ENCODE measurements around the gene SPINT3. TPM values are rescaled to one million over a fixed set of nuclear protein-coding genes. Genes with fewer than 3 reads are reported as not detected.

The SPINT3 gene
- not detected for total RNA-seq

- Histone ChIP-seq H3K4me3 (no peak within 1 kb of the TSS), H3K27me3 (peaks cover 0 to 20% (median 0%) of the 10 kb centered on the region in 4 donors), H3K27ac (replicated peaks in 1 of 4) (no peak within 1 kb of the TSS), H3K36me3 (no peaks in the 10 kb centered on the region), H3K4me1 (no peaks in the 10 kb centered on the region), H3K9me3 (no peaks in the 10 kb centered on the region)
- intact Hi-C loops (cut with DNase I) = no loop called here
- WGBS = 78% methylated on average over 5 of the region's 5 CpGs
- DNase-seq (ENCODE audit: extremely low spot score) = no peak
- TF ChIP-seq POLR2AphosphoS5 (IDR thresholded peaks at IDR 0.05) (no peak), EP300 (IDR thresholded peaks at IDR 0.05) (no peak), POLR2A (IDR thresholded peaks at IDR 0.05; ENCODE audit: low read depth) (no peak)
- TF ChIP-seq, protein P1, sequence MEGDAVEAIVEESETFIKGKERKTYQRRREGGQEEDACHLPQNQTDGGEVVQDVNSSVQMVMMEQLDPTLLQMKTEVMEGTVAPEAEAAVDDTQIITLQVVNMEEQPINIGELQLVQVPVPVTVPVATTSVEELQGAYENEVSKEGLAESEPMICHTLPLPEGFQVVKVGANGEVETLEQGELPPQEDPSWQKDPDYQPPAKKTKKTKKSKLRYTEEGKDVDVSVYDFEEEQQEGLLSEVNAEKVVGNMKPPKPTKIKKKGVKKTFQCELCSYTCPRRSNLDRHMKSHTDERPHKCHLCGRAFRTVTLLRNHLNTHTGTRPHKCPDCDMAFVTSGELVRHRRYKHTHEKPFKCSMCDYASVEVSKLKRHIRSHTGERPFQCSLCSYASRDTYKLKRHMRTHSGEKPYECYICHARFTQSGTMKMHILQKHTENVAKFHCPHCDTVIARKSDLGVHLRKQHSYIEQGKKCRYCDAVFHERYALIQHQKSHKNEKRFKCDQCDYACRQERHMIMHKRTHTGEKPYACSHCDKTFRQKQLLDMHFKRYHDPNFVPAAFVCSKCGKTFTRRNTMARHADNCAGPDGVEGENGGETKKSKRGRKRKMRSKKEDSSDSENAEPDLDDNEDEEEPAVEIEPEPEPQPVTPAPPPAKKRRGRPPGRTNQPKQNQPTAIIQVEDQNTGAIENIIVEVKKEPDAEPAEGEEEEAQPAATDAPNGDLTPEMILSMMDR (IDR thresholded peaks at IDR 0.05) = no peak
Measured at GRCh38 chr20:45515147-45515913, at the start of gene SPINT3. Gene SPINT3 (minus strand): TSS chr20:45515622. CDS start chr20:45515608, 14 bp downstream.

DNA sequence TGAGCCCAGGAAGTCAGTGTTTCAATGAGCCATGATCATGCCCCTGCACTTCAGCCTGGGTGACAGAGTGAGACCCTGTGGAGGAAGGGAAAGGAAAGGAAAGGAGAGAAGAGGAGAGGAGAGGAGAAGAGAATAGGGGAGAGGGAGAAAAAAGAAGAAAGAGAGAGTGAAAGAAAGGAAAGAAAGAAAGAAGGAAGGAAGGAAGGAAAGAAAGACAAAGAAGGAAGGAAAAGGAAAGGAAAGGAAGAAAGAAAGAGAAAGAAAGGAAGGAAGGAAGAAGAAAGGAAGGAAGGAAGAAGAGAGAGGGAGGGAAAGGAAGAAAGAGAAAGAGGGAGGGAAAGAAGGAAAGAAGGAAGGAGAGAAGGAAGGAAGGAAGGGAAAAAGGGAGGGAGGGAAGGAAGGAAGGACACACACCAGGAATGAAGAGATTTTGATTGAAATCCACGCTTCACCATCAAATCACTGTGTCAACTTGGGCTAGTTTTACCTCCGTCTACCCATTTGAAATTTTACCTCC, 49.4 kb upstream of the SPINT3 start:
- Histone ChIP-seq H3K9me3 (no peaks in the 10 kb centered on the region), H3K27ac (replicated peaks in 1 of 4) (no peak overlapping the region), H3K4me1 (no peaks in the 10 kb centered on the region), H3K27me3 (peaks cover 0 to 10% (median 0%) of the 10 kb centered on the region in 4 donors), H3K36me3 (no peaks in the 10 kb centered on the region), H3K4me3 (no peak overlapping the region)
- DNase-seq (ENCODE audit: extremely low spot score) = no peak
- intact Hi-C loops (cut with DNase I) = no loop called here
- WGBS = 84% methylated on average over 2 of the region's 2 CpGs
- TF ChIP-seq POLR2AphosphoS5 (IDR thresholded peaks at IDR 0.05) = no peak
- no peak for TF ChIP-seq POLR2A (IDR thresholded peaks at IDR 0.05; ENCODE audit: low read depth)
- no peak for TF ChIP-seq EP300 (IDR thresholded peaks at IDR 0.05)
- TF ChIP-seq, protein P1 (IDR thresholded peaks at IDR 0.05) = no peak

DNA sequence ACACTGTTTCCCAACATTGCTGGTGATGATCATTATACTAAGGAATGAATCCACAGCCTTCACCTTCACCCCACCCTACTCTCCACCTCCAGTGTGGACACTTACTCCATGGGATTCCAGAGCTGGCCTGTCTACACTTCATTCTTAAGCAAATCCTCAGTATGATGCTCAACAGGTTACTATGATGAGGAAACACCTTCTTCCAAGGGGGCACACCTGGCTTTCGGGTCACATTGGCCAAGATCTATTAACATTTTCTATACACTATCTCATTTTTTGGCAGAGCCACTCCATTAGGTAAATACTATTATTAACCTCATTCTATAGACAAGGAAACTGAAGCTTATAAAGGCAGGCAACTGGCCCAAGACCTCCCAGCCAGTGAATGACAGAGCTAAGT, 39.8 kb upstream of the SPINT3 start:
- H3K27me3 ChIP-seq = no peaks in the 10 kb centered on the region
- no peak overlapping the region for H3K27ac ChIP-seq (replicated peaks in 1 of 4)
- H3K36me3 ChIP-seq = no peaks in the 10 kb centered on the region
- TF ChIP-seq EP300 (IDR thresholded peaks at IDR 0.05) (no peak), POLR2AphosphoS5 (IDR thresholded peaks at IDR 0.05) (no peak), POLR2A (IDR thresholded peaks at IDR 0.05; ENCODE audit: low read depth) (no peak)
- TF ChIP-seq, protein P1 (IDR thresholded peaks at IDR 0.05) = no peak
- no peaks in the 10 kb centered on the region for H3K4me1 ChIP-seq
- WGBS = 77% methylated on average over 1 of the region's 1 CpG
- H3K9me3 ChIP-seq = peaks cover 0 to 5% (median 0%) of the 10 kb centered on the region in 4 donors
- H3K4me3 ChIP-seq = no peak overlapping the region
- intact Hi-C loops (cut with DNase I) = no loop called here
- DNase-seq (ENCODE audit: extremely low spot score) = peak; percentile 53

DNA sequence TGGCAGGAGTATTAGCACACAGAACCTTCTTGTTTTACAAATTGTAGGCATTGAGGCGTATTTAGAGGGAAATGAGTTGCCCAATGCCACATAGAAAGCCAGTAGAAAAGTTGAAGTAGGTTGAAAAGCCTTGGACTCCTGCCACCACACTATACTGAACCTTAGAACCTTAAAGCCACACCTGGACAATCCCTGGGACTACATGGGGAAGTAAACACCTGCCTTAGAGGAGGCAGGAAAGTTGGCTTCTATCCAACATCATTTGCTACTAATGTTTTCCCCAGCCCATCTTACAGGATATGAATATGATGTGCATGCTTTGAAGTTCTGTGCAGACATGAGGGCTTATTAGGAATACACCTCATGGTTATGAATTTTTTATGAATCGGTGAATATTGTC, 37.0 kb upstream of the SPINT3 start:
- Histone ChIP-seq H3K4me1 (no peaks in the 10 kb centered on the region), H3K36me3 (no peaks in the 10 kb centered on the region), H3K4me3 (no peak overlapping the region), H3K27ac (replicated peaks in 1 of 4) (no peak overlapping the region), H3K9me3 (peaks cover 0 to 5% (median 0%) of the 10 kb centered on the region in 4 donors), H3K27me3 (peaks cover 0 to under 1% (median 0%) of the 10 kb centered on the region in 4 donors)
- 81% methylated on average over 2 of the region's 2 CpGs for WGBS
- DNase-seq (ENCODE audit: extremely low spot score) = no peak
- intact Hi-C loops (cut with DNase I) = no loop called here
- TF ChIP-seq, protein P1 (IDR thresholded peaks at IDR 0.05) = no peak
- TF ChIP-seq POLR2AphosphoS5 (IDR thresholded peaks at IDR 0.05) (no peak), POLR2A (IDR thresholded peaks at IDR 0.05; ENCODE audit: low read depth) (no peak), EP300 (IDR thresholded peaks at IDR 0.05) (no peak)

Measured in esophagus muscularis mucosa (tissue), 4 donors.